GM23338 (cell line): ENCODE results near the gene COA1. TPM values are rescaled to one million over a fixed set of nuclear protein-coding genes. Genes with fewer than 3 reads are reported as not detected.

ENCODE experiments used
- ATAC-seq: fragments of 200-7000 bp; cut with Tn5 transposase; 3 replicates; pipeline ENCODE4 v1.9.1; 2020
- DNase-seq: peaks from one replicate; pipeline ENCODE4 v3.0.0-alpha.2; 2015; ENCODE audit warnings: low spot score
- H2AFZ ChIP-seq: fragments of 200-600 bp; sonication (generic); 2 replicates; pipeline ENCODE4 v1.8.0; 2016; ENCODE audit warnings: antibody characterized with exemption, mild to moderate bottlenecking, moderate library complexity
- H3F3A ChIP-seq: fragments of 200-600 bp; sonication (generic); replicated peaks from 2 replicates; pipeline ENCODE4 v1.8.0; 2017; ENCODE audit warnings: antibody characterized with exemption, mixed run types, low read depth
- H3K27ac ChIP-seq: fragments of 200-600 bp; sonication (generic); 2 replicates; pipeline ENCODE4 v1.6.1; 2016; ENCODE audit warnings: low read depth
- H3K27me3 ChIP-seq: fragments of 200-600 bp; sonication (generic); 2 replicates; pipeline ENCODE4 v1.8.0; 2016; ENCODE audit warnings: mild to moderate bottlenecking, mixed run types, moderate library complexity; ENCODE audit not compliant: insufficient read depth
- H3K36me3 ChIP-seq: fragments of 200-600 bp; sonication (generic); 2 replicates; pipeline ENCODE4 v1.8.0; 2016; ENCODE audit warnings: mild to moderate bottlenecking; ENCODE audit not compliant: insufficient read depth
- H3K4me1 ChIP-seq: fragments of 200-600 bp; sonication (generic); 2 replicates; pipeline ENCODE4 v1.8.0; 2016; ENCODE audit warnings: mild to moderate bottlenecking, moderate library complexity; ENCODE audit not compliant: insufficient read depth
- H3K4me2 ChIP-seq: fragments of 200-600 bp; sonication (generic); 2 replicates; pipeline ENCODE4 v1.7.1; 2017; ENCODE audit warnings: mixed run types
- H3K4me3 ChIP-seq: fragments of 200-600 bp; sonication (generic); 2 replicates; pipeline ENCODE4 v1.6.1; 2016; ENCODE audit warnings: mixed run types
- H3K79me2 ChIP-seq: fragments of 200-600 bp; sonication (generic); replicated peaks from 2 replicates; pipeline ENCODE4 v1.8.0; 2017; ENCODE audit warnings: mild to moderate bottlenecking; ENCODE audit not compliant: insufficient read depth
- H3K9me2 ChIP-seq: fragments of 200-600 bp; sonication (generic); 2 replicates; pipeline ENCODE4 v1.8.0; 2017; ENCODE audit not compliant: insufficient read depth
- H4K20me1 ChIP-seq: fragments of 200-600 bp; sonication (generic); replicated peaks from 2 replicates; pipeline ENCODE4 v1.8.0; 2017; ENCODE audit warnings: mild to moderate bottlenecking; ENCODE audit not compliant: insufficient read depth
- H3K27ac Mint-ChIP-seq: 2 replicates; pipeline ENCODE4 v1.8.0; 2020; ENCODE audit warnings: inconsistent platforms, mild to moderate bottlenecking, moderate library complexity, mixed read lengths
- H3K27me3 Mint-ChIP-seq: 3 replicates; pipeline ENCODE4 v1.8.0; 2022; ENCODE audit warnings: low read depth, mild to moderate bottlenecking, moderate library complexity, mixed read lengths, inconsistent platforms; ENCODE audit not compliant: insufficient read depth, poor library complexity
- H3K36me3 Mint-ChIP-seq: 3 replicates; pipeline ENCODE4 v1.8.0; 2021; ENCODE audit warnings: low read depth, mild to moderate bottlenecking, inconsistent platforms, moderate library complexity, mixed read lengths
- H3K4me1 Mint-ChIP-seq: 3 replicates; pipeline ENCODE4 v1.8.0; 2020; ENCODE audit warnings: mild to moderate bottlenecking, inconsistent platforms, mixed read lengths
- H3K4me3 Mint-ChIP-seq: 3 replicates; pipeline ENCODE4 v1.8.0; 2021; ENCODE audit warnings: moderate library complexity, mild to moderate bottlenecking, inconsistent platforms, mixed read lengths
- H3K9me3 Mint-ChIP-seq: 3 replicates; pipeline ENCODE4 v1.8.0; 2020; ENCODE audit warnings: moderate library complexity, mild to moderate bottlenecking, inconsistent platforms, mixed read lengths
- EZH2 ChIP-seq: fragments of 200-600 bp; sonication (generic); IDR thresholded peaks from one replicate; pipeline ENCODE4 v1.8.0; 2017; ENCODE audit warnings: antibody characterized with exemption, mild to moderate bottlenecking, low read depth; ENCODE audit not compliant: unreplicated experiment
- EZH2phosphoT487 ChIP-seq: fragments of 200-600 bp; sonication (generic); IDR thresholded peaks from one replicate; pipeline ENCODE4 v1.8.1; 2018; ENCODE audit warnings: antibody characterized with exemption; ENCODE audit not compliant: unreplicated experiment
- NANOG ChIP-seq: IDR thresholded peaks from 2 replicates; pipeline ENCODE4 v1.6.1; 2016; ENCODE audit warnings: antibody characterized with exemption, borderline replicate concordance
- POLR2AphosphoS5 ChIP-seq: IDR thresholded peaks from 2 replicates; pipeline ENCODE4 v1.6.1; 2016; ENCODE audit warnings: antibody characterized with exemption, low read depth
- STAT1 ChIP-seq: IDR thresholded peaks from one replicate; pipeline ENCODE4 v1.6.1; 2016; ENCODE audit warnings: antibody characterized with exemption; ENCODE audit not compliant: unreplicated experiment
- ZNF114 ChIP-seq: fragments of 250-450 bp; sonication (Bioruptor Pico); IDR thresholded peaks from 2 replicates; pipeline ENCODE4 v1.5.0; 2020; ENCODE audit warnings: mild to moderate bottlenecking, moderate library complexity
- polyA plus RNA-seq: library from polyadenylated mRNA; unstranded; fragments of >200 nt; fragmentation: Nextera tagmentation; extraction: Ambion mirVana; gene quantifications from 2 replicates; pipeline ENCODE4 v1.2.1, GENCODE V29; 2016
- total RNA-seq: library from RNA; depleted of rRNA; stranded (reverse); fragments of >200 nt; shearing (Covaris generic); gene quantifications from 2 replicates; pipeline ENCODE4 v1.2.3, GENCODE V29; 2014
- TF ChIP-seq, protein P1 (sequence below): fragments of 250-450 bp; sonication (Bioruptor Pico); IDR thresholded peaks from 2 replicates; pipeline ENCODE4 v1.5.0; 2020; ENCODE audit warnings: mild to moderate bottlenecking, moderate library complexity
- TF ChIP-seq, protein P2 (sequence below), 2 experiments: fragments of 200-600 bp in 1 of 2; sonication (generic) in 1 of 2; conservative IDR thresholded peaks; 2 replicates each; pipeline versions ENCODE4 v1.5.1 to v1.6.1; 2016 to 2017; ENCODE audit warnings: antibody characterized with exemption in 2 of 2, low read depth in 2 of 2, mild to moderate bottlenecking in 2 of 2, moderate library complexity in 1 of 2
- TF ChIP-seq, protein P3 (sequence below): IDR thresholded peaks from 2 replicates; pipeline ENCODE4 v1.6.1; 2016; ENCODE audit warnings: antibody characterized with exemption
- TF ChIP-seq, protein P4 (sequence below): IDR thresholded peaks from one replicate; pipeline ENCODE4 v1.6.1; 2018; ENCODE audit warnings: antibody characterized with exemption; ENCODE audit not compliant: unreplicated experiment

Gene COA1
- total and polyA plus RNA-seq, 2 experiments from 2014 or later, result 156 to 158 TPM

GRCh38 chr7:43747328-43748105, 18.2 kb upstream of the COA1 start:
- Histone ChIP-seq H3K79me2 (no peaks in the 10 kb centered on the region), H3K27ac (no peak overlapping the region), H3K4me3 (no peak overlapping the region), H2AFZ (no peak overlapping the region), H3K36me3 (no peaks in the 10 kb centered on the region), H3F3A (no peaks in the 10 kb centered on the region), H3K4me2 (no peak overlapping the region), H4K20me1 (no peaks in the 10 kb centered on the region), H3K4me1 (no peaks in the 10 kb centered on the region), H3K9me2 (no peaks in the 10 kb centered on the region), H3K27me3 (no peaks in the 10 kb centered on the region)
- TF ChIP-seq, protein P1, sequence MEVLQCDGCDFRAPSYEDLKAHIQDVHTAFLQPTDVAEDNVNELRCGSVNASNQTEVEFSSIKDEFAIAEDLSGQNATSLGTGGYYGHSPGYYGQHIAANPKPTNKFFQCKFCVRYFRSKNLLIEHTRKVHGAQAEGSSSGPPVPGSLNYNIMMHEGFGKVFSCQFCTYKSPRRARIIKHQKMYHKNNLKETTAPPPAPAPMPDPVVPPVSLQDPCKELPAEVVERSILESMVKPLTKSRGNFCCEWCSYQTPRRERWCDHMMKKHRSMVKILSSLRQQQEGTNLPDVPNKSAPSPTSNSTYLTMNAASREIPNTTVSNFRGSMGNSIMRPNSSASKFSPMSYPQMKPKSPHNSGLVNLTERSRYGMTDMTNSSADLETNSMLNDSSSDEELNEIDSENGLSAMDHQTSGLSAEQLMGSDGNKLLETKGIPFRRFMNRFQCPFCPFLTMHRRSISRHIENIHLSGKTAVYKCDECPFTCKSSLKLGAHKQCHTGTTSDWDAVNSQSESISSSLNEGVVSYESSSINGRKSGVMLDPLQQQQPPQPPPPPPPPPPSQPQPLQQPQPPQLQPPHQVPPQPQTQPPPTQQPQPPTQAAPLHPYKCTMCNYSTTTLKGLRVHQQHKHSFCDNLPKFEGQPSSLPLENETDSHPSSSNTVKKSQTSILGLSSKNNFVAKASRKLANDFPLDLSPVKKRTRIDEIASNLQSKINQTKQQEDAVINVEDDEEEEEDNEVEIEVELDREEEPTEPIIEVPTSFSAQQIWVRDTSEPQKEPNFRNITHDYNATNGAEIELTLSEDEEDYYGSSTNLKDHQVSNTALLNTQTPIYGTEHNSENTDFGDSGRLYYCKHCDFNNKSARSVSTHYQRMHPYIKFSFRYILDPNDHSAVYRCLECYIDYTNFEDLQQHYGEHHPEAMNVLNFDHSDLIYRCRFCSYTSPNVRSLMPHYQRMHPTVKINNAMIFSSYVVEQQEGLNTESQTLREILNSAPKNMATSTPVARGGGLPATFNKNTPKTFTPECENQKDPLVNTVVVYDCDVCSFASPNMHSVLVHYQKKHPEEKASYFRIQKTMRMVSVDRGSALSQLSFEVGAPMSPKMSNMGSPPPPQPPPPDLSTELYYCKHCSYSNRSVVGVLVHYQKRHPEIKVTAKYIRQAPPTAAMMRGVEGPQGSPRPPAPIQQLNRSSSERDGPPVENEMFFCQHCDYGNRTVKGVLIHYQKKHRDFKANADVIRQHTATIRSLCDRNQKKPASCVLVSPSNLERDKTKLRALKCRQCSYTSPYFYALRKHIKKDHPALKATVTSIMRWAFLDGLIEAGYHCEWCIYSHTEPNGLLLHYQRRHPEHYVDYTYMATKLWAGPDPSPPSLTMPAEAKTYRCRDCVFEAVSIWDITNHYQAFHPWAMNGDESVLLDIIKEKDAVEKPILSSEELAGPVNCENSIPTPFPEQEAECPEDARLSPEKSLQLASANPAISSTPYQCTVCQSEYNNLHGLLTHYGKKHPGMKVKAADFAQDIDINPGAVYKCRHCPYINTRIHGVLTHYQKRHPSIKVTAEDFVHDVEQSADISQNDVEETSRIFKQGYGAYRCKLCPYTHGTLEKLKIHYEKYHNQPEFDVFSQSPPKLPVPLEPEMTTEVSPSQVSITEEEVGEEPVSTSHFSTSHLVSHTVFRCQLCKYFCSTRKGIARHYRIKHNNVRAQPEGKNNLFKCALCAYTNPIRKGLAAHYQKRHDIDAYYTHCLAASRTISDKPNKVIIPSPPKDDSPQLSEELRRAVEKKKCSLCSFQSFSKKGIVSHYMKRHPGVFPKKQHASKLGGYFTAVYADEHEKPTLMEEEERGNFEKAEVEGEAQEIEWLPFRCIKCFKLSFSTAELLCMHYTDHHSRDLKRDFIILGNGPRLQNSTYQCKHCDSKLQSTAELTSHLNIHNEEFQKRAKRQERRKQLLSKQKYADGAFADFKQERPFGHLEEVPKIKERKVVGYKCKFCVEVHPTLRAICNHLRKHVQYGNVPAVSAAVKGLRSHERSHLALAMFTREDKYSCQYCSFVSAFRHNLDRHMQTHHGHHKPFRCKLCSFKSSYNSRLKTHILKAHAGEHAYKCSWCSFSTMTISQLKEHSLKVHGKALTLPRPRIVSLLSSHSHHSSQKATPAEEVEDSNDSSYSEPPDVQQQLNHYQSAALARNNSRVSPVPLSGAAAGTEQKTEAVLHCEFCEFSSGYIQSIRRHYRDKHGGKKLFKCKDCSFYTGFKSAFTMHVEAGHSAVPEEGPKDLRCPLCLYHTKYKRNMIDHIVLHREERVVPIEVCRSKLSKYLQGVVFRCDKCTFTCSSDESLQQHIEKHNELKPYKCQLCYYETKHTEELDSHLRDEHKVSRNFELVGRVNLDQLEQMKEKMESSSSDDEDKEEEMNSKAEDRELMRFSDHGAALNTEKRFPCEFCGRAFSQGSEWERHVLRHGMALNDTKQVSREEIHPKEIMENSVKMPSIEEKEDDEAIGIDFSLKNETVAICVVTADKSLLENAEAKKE, result no peak
- TF ChIP-seq POLR2AphosphoS5, result no peak
- TF ChIP-seq STAT1, result no peak
- TF ChIP-seq, protein P2, sequence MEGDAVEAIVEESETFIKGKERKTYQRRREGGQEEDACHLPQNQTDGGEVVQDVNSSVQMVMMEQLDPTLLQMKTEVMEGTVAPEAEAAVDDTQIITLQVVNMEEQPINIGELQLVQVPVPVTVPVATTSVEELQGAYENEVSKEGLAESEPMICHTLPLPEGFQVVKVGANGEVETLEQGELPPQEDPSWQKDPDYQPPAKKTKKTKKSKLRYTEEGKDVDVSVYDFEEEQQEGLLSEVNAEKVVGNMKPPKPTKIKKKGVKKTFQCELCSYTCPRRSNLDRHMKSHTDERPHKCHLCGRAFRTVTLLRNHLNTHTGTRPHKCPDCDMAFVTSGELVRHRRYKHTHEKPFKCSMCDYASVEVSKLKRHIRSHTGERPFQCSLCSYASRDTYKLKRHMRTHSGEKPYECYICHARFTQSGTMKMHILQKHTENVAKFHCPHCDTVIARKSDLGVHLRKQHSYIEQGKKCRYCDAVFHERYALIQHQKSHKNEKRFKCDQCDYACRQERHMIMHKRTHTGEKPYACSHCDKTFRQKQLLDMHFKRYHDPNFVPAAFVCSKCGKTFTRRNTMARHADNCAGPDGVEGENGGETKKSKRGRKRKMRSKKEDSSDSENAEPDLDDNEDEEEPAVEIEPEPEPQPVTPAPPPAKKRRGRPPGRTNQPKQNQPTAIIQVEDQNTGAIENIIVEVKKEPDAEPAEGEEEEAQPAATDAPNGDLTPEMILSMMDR (conservative IDR thresholded peaks at IDR 0.05; ENCODE audit: low read depth in 2 of 2), result no peak
- TF ChIP-seq, protein P3, sequence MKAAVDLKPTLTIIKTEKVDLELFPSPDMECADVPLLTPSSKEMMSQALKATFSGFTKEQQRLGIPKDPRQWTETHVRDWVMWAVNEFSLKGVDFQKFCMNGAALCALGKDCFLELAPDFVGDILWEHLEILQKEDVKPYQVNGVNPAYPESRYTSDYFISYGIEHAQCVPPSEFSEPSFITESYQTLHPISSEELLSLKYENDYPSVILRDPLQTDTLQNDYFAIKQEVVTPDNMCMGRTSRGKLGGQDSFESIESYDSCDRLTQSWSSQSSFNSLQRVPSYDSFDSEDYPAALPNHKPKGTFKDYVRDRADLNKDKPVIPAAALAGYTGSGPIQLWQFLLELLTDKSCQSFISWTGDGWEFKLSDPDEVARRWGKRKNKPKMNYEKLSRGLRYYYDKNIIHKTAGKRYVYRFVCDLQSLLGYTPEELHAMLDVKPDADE, result no peak
- TF ChIP-seq, protein P4, sequence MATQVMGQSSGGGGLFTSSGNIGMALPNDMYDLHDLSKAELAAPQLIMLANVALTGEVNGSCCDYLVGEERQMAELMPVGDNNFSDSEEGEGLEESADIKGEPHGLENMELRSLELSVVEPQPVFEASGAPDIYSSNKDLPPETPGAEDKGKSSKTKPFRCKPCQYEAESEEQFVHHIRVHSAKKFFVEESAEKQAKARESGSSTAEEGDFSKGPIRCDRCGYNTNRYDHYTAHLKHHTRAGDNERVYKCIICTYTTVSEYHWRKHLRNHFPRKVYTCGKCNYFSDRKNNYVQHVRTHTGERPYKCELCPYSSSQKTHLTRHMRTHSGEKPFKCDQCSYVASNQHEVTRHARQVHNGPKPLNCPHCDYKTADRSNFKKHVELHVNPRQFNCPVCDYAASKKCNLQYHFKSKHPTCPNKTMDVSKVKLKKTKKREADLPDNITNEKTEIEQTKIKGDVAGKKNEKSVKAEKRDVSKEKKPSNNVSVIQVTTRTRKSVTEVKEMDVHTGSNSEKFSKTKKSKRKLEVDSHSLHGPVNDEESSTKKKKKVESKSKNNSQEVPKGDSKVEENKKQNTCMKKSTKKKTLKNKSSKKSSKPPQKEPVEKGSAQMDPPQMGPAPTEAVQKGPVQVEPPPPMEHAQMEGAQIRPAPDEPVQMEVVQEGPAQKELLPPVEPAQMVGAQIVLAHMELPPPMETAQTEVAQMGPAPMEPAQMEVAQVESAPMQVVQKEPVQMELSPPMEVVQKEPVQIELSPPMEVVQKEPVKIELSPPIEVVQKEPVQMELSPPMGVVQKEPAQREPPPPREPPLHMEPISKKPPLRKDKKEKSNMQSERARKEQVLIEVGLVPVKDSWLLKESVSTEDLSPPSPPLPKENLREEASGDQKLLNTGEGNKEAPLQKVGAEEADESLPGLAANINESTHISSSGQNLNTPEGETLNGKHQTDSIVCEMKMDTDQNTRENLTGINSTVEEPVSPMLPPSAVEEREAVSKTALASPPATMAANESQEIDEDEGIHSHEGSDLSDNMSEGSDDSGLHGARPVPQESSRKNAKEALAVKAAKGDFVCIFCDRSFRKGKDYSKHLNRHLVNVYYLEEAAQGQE, result no peak
- TF ChIP-seq EZH2, result no peak
- TF ChIP-seq EZH2phosphoT487, result no peak
- no peak for TF ChIP-seq NANOG
- TF ChIP-seq ZNF114 (CRISPR knock-in tag), result no peak
- no peak for DNase-seq
- no peaks in the 10 kb centered on the region for H3K36me3 Mint-ChIP-seq
- H3K4me3 Mint-ChIP-seq, result no peak overlapping the region
- H3K27me3 Mint-ChIP-seq, result peaks cover 4% of the 10 kb centered on the region
- H3K27ac Mint-ChIP-seq, result no peak overlapping the region
- H3K4me1 Mint-ChIP-seq, result peaks cover 4% of the 10 kb centered on the region; the same call in 2 of the 3 replicates
- ATAC-seq, result no peak
- H3K9me3 Mint-ChIP-seq, result no peaks in the 10 kb centered on the region
